Testis (tissue), 3 donors: ENCODE data around the gene CALHM3. TPM values are rescaled to one million over a fixed set of nuclear protein-coding genes. Genes with fewer than 3 reads are reported as not detected.

ENCODE experiments used
- DNase-seq: peaks from one replicate; pipeline ENCODE4 v3.0.0-alpha.2; 2019
- H3K27ac ChIP-seq, 2 donors: fragments of 200-600 bp; sonication (generic); one replicate each; pipeline ENCODE4 v1.5.1; 2019
- H3K27me3 ChIP-seq: fragments of 200-600 bp; sonication (generic); one replicate; pipeline ENCODE4 v1.5.1; 2019
- H3K36me3 ChIP-seq: fragments of 200-600 bp; sonication (generic); one replicate; pipeline ENCODE4 v1.5.1; 2017; ENCODE audit warnings: low read depth; ENCODE audit errors: missing control alignments
- H3K4me1 ChIP-seq: fragments of 200-600 bp; sonication (generic); one replicate; pipeline ENCODE4 v1.5.1; 2019
- H3K4me3 ChIP-seq, 2 donors: fragments of 200-600 bp; sonication (generic); one replicate each; pipeline ENCODE4 v1.5.1; 2017 to 2019
- H3K9me3 ChIP-seq: fragments of 200-600 bp; sonication (generic); one replicate; pipeline ENCODE4 v1.5.1; 2017
- CTCF ChIP-seq, 3 experiments: fragments of 450-650 bp in 2 of 3; fragments of 200-600 bp in 1 of 3; sonication (generic) in 1 of 3; IDR thresholded peaks; one replicate each; pipeline ENCODE4 v1.5.1; 2016 to 2019; ENCODE audit warnings: antibody characterized with exemption in 3 of 3, mild to moderate bottlenecking in 2 of 3, moderate library complexity in 1 of 3
- POLR2A ChIP-seq: fragments of 450-650 bp; IDR thresholded peaks from one replicate; pipeline ENCODE4 v1.6.1; 2017; ENCODE audit warnings: antibody characterized with exemption, mild to moderate bottlenecking, moderate library complexity
- WGBS, 2 donors: methylation state at CpG; one replicate each; pipeline ENCODE4 v1.1.5; 2018; 5-methylcytosine and 5-hydroxymethylcytosine counted together
- intact Hi-C: fragments of 100-400 bp; cut with DNase I; formaldehyde crosslinking; loops from one replicate; pipeline ENCODE4 v1.15.1; 2023; ENCODE audit warnings: low total_unique reads
- polyA plus RNA-seq: library from polyadenylated mRNA; stranded (reverse); fragments of 350-450 nt; fragmentation: Illumina TruSeq; extraction: RNeasy Lipid Tissue Mini Kit (QIAGEN cat#74804); gene quantifications from one replicate; pipeline ENCODE4 v1.2.3, GENCODE V29; 2014; ENCODE audit warnings: low read depth, low replicate concordance; ENCODE audit not compliant: insufficient read depth
- total RNA-seq, 2 donors: library from RNA; depleted of rRNA; stranded (reverse); fragments of >200 nt; gene quantifications; one replicate each; pipeline ENCODE4 v1.2.3, GENCODE V29; 2016

The CALHM3 gene
- total and polyA plus RNA-seq, 3 donors from 2014 or later: 0.39 to 0.93 (median 0.88) TPM

- TF ChIP-seq CTCF (IDR thresholded peaks at IDR 0.05) (no peak), POLR2A (no peak)
- H3K9me3 ChIP-seq: no peaks in the 10 kb centered on the region
- H3K27ac ChIP-seq: no peak overlapping the region
- DNase-seq: no peak
- H3K27me3 ChIP-seq: no peaks in the 10 kb centered on the region
- H3K36me3 ChIP-seq: no peaks in the 10 kb centered on the region
- H3K4me1 ChIP-seq: peaks cover 5% of the 10 kb centered on the region
- 62 to 85% methylated on average over 4 of the region's 4 CpGs for whole genome bisulfite sequencing, 2 donors
- H3K4me3 ChIP-seq: no peak overlapping the region
- intact Hi-C loops: no loop called here
Observed at GRCh38 chr10:103475437-103475836, 3.6 kb downstream of the CALHM3 start.

GRCh38 chr10:103474077-103474476 lies 5.0 kb downstream of the CALHM3 start:
- Histone ChIP-seq H3K27ac (no peak overlapping the region), H3K4me3 (no peak overlapping the region), H3K9me3 (no peaks in the 10 kb centered on the region), H3K36me3 (no peaks in the 10 kb centered on the region), H3K4me1 (no peaks in the 10 kb centered on the region), H3K27me3 (no peaks in the 10 kb centered on the region)
- intact Hi-C loops: no loop called here
- DNase-seq: no peak
- no peak for TF ChIP-seq CTCF (IDR thresholded peaks at IDR 0.05)
- no peak for TF ChIP-seq POLR2A
- WGBS, 2 donors: 88 to 89% methylated on average over 3 of the region's 3 CpGs

- no peaks in the 10 kb centered on the region for H3K9me3 ChIP-seq
- H3K27ac ChIP-seq: no peak overlapping the region
- no peaks in the 10 kb centered on the region for H3K27me3 ChIP-seq
- intact Hi-C loops: no loop called here
- TF ChIP-seq CTCF (IDR thresholded peaks at IDR 0.05): no peak
- TF ChIP-seq POLR2A: no peak
- H3K4me3 ChIP-seq: peak overlapping the region in 1 of 2 donors; percentile 49
- 38 to 60% methylated on average over 14 to 32 of the region's 32 CpGs for WGBS, 2 donors
- H3K36me3 ChIP-seq: no peaks in the 10 kb centered on the region
- DNase-seq: peak; percentile 54
- H3K4me1 ChIP-seq: no peaks in the 10 kb centered on the region
Observed at GRCh38 chr10:103473261-103473671, 5.8 kb downstream of the CALHM3 start.

GRCh38 chr10:103472005-103472404 lies 7.0 kb downstream of the CALHM3 start:
- intact Hi-C loops: no loop called here
- Histone ChIP-seq H3K4me1 (no peaks in the 10 kb centered on the region), H3K27ac (no peak overlapping the region), H3K4me3 (no peak overlapping the region), H3K27me3 (no peaks in the 10 kb centered on the region), H3K9me3 (no peaks in the 10 kb centered on the region), H3K36me3 (no peaks in the 10 kb centered on the region)
- 88 to 100% methylated on average over 1 to 2 of the region's 2 CpGs for WGBS, 2 donors
- DNase-seq: no peak
- TF ChIP-seq CTCF (IDR thresholded peaks at IDR 0.05): no peak
- TF ChIP-seq POLR2A: no peak
